Epithelial cell of esophagus (primary cell): ENCODE measurements around the gene ANKRD52.
"Not testable (repeated sequence)": the region's sequence is repeated elsewhere in the genome, so short reads cannot be mapped to it uniquely, and the experiment has no call there.

Experiments
- DNase-seq: peaks from one replicate; pipeline ENCODE4 v3.0.0; 2010; ENCODE audit warnings: low read depth
- H3K4me3 ChIP-seq: 2 replicates; pipeline ENCODE4 v1.5.1; 2011; ENCODE audit warnings: mild to moderate bottlenecking, low read length, control low read depth
- CTCF ChIP-seq: IDR thresholded peaks from 2 replicates; pipeline ENCODE4 v1.5.1; 2011; ENCODE audit warnings: low read depth, mild to moderate bottlenecking, low read length, control low read depth, inconsistent platforms; ENCODE audit not compliant: insufficient read depth; ENCODE audit errors: missing control alignments

Gene ANKRD52

GRCh38 chr12:56286044-56286830 is 28.1 kb upstream of the ANKRD52 start:
- no peak for DNase-seq
- H3K4me3 ChIP-seq: no peak overlapping the region
- TF ChIP-seq CTCF: no peak

- DNase-seq, H3K4me3 ChIP-seq: not testable (repeated sequence)
These were observed 26.1 kb upstream of the ANKRD52 start for GRCh38 chr12:56284263-56284662.

- no peak for TF ChIP-seq CTCF
- no peak for DNase-seq
- H3K4me3 ChIP-seq: no peak overlapping the region
These were observed 24.4 kb upstream of the ANKRD52 start for GRCh38 chr12:56282579-56282978.

- no peak overlapping the region for H3K4me3 ChIP-seq
- no peak for DNase-seq
- TF ChIP-seq CTCF: no peak
These were observed 23.8 kb upstream of the ANKRD52 start for GRCh38 chr12:56282030-56282429.

GRCh38 chr12:56280849-56281248 is 22.7 kb upstream of the ANKRD52 start:
- TF ChIP-seq CTCF: no peak
- no peak overlapping the region for H3K4me3 ChIP-seq
- no peak for DNase-seq

GRCh38 chr12:56278905-56279304 is 20.7 kb upstream of the ANKRD52 start:
- no peak overlapping the region for H3K4me3 ChIP-seq
- no peak for DNase-seq
- no peak for TF ChIP-seq CTCF

GRCh38 chr12:56274299-56274698 is 16.1 kb upstream of the ANKRD52 start:
- DNase-seq: no peak
- H3K4me3 ChIP-seq: no peak overlapping the region
- TF ChIP-seq CTCF: no peak

- H3K4me3 ChIP-seq, DNase-seq: not testable (repeated sequence)
These were observed 14.3 kb upstream of the ANKRD52 start for GRCh38 chr12:56272468-56272867.
